H1 (cell line): ENCODE data around the gene FES.

Experiments used
- EGR1 ChIP-seq: IDR thresholded peaks from 2 replicates; pipeline ENCODE4 v1.6.1; 2011; ENCODE audit warnings: low read depth, low read length, borderline replicate concordance
- SP4 ChIP-seq: IDR thresholded peaks from 2 replicates; pipeline ENCODE4 v1.6.1; 2012; ENCODE audit warnings: low read length, inconsistent platforms
- TAF1 ChIP-seq: IDR thresholded peaks from 2 replicates; pipeline ENCODE4 v1.6.1; 2011; ENCODE audit warnings: mild to moderate bottlenecking, low read depth, low read length
- TF ChIP-seq, protein P1 (sequence below), 3 experiments: IDR thresholded peaks; 1 replicate in 2 of 3; 2 replicates in 1 of 3; pipeline versions ENCODE4 v1.5.1 to v1.6.1; 2011; ENCODE audit warnings: low read length in 3 of 3, mild to moderate bottlenecking in 3 of 3, inconsistent platforms in 2 of 3, low read depth in 1 of 3, moderate library complexity in 1 of 3; ENCODE audit not compliant: insufficient read depth in 1 of 3; ENCODE audit errors: control extremely low read depth in 1 of 3

DNA sequence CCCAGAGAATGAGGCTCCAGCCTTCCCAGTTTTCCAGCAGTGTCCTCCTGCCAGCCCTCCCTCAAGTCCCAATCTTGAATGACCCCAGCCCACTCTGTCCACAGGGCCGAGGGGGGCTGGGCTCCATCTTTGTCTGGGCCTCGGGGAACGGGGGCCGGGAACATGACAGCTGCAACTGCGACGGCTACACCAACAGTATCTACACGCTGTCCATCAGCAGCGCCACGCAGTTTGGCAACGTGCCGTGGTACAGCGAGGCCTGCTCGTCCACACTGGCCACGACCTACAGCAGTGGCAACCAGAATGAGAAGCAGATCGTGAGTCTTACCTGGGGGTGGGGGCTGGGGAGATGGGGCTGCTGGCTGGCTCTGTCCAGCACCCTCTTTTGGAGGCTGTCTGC is 5.6 kb upstream of the FES start:
- TF ChIP-seq, protein P1, sequence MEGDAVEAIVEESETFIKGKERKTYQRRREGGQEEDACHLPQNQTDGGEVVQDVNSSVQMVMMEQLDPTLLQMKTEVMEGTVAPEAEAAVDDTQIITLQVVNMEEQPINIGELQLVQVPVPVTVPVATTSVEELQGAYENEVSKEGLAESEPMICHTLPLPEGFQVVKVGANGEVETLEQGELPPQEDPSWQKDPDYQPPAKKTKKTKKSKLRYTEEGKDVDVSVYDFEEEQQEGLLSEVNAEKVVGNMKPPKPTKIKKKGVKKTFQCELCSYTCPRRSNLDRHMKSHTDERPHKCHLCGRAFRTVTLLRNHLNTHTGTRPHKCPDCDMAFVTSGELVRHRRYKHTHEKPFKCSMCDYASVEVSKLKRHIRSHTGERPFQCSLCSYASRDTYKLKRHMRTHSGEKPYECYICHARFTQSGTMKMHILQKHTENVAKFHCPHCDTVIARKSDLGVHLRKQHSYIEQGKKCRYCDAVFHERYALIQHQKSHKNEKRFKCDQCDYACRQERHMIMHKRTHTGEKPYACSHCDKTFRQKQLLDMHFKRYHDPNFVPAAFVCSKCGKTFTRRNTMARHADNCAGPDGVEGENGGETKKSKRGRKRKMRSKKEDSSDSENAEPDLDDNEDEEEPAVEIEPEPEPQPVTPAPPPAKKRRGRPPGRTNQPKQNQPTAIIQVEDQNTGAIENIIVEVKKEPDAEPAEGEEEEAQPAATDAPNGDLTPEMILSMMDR (IDR thresholded peaks at IDR 0.05; ENCODE audit: control extremely low read depth in 1 of 3, insufficient read depth in 1 of 3, low read depth in 1 of 3, low read length in 3 of 3): no peak
- no peak for TF ChIP-seq SP4
- TF ChIP-seq EGR1: no peak
- no peak for TF ChIP-seq TAF1
